HG02610 (cell line): ENCODE results near the gene ARMC6.

ENCODE experiments used
- ATAC-seq: cut with Tn5 transposase; IDR thresholded peaks from one replicate; pipeline ENCODE4 v1.9.1; 2021; ENCODE audit warnings: mild to moderate bottlenecking, moderate library complexity; ENCODE audit not compliant: unreplicated experiment

ARMC6 gene

GRCh38 chr19:19033426-19034203 lies at the start of gene ARMC6, which contains the start of gene SUGP2:
Gene ARMC6, plus strand, starts transcription at chr19:19033603. Its CDS starts 607 bp downstream, at chr19:19034210.
Gene SUGP2, minus strand, starts transcription at chr19:19033517. Its CDS starts 2,446 bp downstream, at chr19:19031071.
- peak; percentile 66 for ATAC-seq

GRCh38 chr19:18984251-18984650 lies 49.2 kb upstream of the ARMC6 start:
- no peak for ATAC-seq

- ATAC-seq, result no peak
Measured at GRCh38 chr19:18985257-18985656, 48.1 kb upstream of the ARMC6 start.

- ATAC-seq, result no peak
Measured at GRCh38 chr19:18987456-18987855, 45.9 kb upstream of the ARMC6 start.

- no peak for ATAC-seq
Measured at GRCh38 chr19:18989316-18989715, 44.1 kb upstream of the ARMC6 start.

GRCh38 chr19:18990128-18990708 lies 43.2 kb upstream of the ARMC6 start:
- ATAC-seq, result no peak

- ATAC-seq, result no peak
Measured at GRCh38 chr19:18991006-18991405, 42.4 kb upstream of the ARMC6 start.

- no peak for ATAC-seq
Measured at GRCh38 chr19:18991468-18991867, 41.9 kb upstream of the ARMC6 start.

- ATAC-seq, result no peak
Measured at GRCh38 chr19:18992696-18993095, 40.7 kb upstream of the ARMC6 start.

GRCh38 chr19:18993115-18993514 lies 40.3 kb upstream of the ARMC6 start:
- ATAC-seq, result no peak

GRCh38 chr19:18995804-18996241 lies 37.6 kb upstream of the ARMC6 start:
- no peak for ATAC-seq

- ATAC-seq, result no peak
Measured at GRCh38 chr19:18996351-18996750, 37.1 kb upstream of the ARMC6 start.

GRCh38 chr19:18996796-18997394 lies 36.5 kb upstream of the ARMC6 start:
- ATAC-seq, result no peak

- ATAC-seq, result no peak
Measured at GRCh38 chr19:18998276-18998675, 35.1 kb upstream of the ARMC6 start.

- ATAC-seq, result no peak
Measured at GRCh38 chr19:18999016-18999758, 34.2 kb upstream of the ARMC6 start.

GRCh38 chr19:18999896-19000620 lies 33.3 kb upstream of the ARMC6 start:
- ATAC-seq, result no peak

- ATAC-seq, result no peak
Measured at GRCh38 chr19:19004144-19004543, 29.3 kb upstream of the ARMC6 start.

- no peak for ATAC-seq
Measured at GRCh38 chr19:19006213-19006612, 27.2 kb upstream of the ARMC6 start.

GRCh38 chr19:19009951-19010350 lies 23.5 kb upstream of the ARMC6 start:
- no peak for ATAC-seq

GRCh38 chr19:19010551-19010950 lies 22.9 kb upstream of the ARMC6 start:
- no peak for ATAC-seq

GRCh38 chr19:19021115-19021514 lies 12.3 kb upstream of the ARMC6 start:
- no peak for ATAC-seq
